ENCODE data around the gene NEK5. TPM values are rescaled to one million over a fixed set of nuclear protein-coding genes. Genes with fewer than 3 reads are reported as not detected.

Gene NEK5
- total and polyA plus RNA-seq, 2 of the 8 experiments (the other 6 are each of a cell fraction or from before 2014, with no cell fraction given) = 0.12 to 0.35 TPM

DNA sequence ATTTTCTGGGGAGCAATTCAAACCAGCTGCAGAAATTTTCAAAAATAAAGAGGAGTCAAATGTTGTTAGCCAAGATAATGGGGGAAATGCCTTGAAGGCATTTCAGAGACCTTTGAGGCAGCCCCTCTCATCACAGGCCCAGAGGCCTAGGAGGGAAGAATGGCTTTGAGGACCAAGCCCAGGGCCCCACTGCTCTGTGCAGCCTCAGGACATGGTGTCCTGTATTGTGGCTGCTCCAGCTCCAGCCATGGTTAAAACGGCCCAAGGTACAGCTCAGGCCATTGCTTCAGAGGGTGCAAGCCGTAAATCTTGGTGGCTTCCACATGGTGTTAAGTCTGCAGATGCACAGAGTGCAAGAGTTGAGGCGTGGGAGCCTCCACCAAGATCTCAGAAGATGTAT, 32.1 kb downstream of the NEK5 start:
- Histone ChIP-seq H2BK20ac (ENCODE audit: low read length) (no peak overlapping the region), H3K27me3 (replicated peaks in 1 of 4; ENCODE audit: control insufficient read depth in 3 of 4, extremely low read depth in 1 of 4, insufficient read depth in 3 of 4, low read length in 3 of 4) (no peaks in the 10 kb centered on the region), H3K79me1 (ENCODE audit: low read depth, low read length) (no peaks in the 10 kb centered on the region), H2BK12ac (ENCODE audit: low read depth, low read length) (no peak overlapping the region), H3K4me3 (ENCODE audit: extremely low read depth in 1 of 4, insufficient read depth in 2 of 4, low read depth in 3 of 4, low read length in 4 of 4) (no peak overlapping the region), H3K79me2 (ENCODE audit: control insufficient read depth in 1 of 2, insufficient read depth in 2 of 2, low read length in 2 of 2) (no peaks in the 10 kb centered on the region), H3K4me2 (ENCODE audit: insufficient read depth in 1 of 2, low read depth in 2 of 2, low read length in 2 of 2) (no peak overlapping the region), H3K36me3 (ENCODE audit: control insufficient read depth in 2 of 4, insufficient read depth in 4 of 4, low read length in 3 of 4) (no peaks in the 10 kb centered on the region), H3K4ac (replicated peaks; ENCODE audit: insufficient read length, low read depth, low read length) (no peak overlapping the region), H4K91ac (replicated peaks; ENCODE audit: insufficient read length, low read length) (no peak overlapping the region), H3K23ac (ENCODE audit: insufficient read length) (no peak overlapping the region), H2BK120ac (replicated peaks; ENCODE audit: low read depth, low read length) (no peak overlapping the region), H3K27ac (ENCODE audit: low read depth, low read length) (no peak overlapping the region), H2BK15ac (ENCODE audit: low read length) (no peak overlapping the region), H3K4me1 (replicated peaks in 1 of 4; ENCODE audit: control insufficient read depth in 3 of 4, insufficient read depth in 4 of 4, low read length in 3 of 4) (no peaks in the 10 kb centered on the region), H4K20me1 (replicated peaks in 1 of 2; ENCODE audit: control insufficient read depth in 1 of 2, insufficient read depth in 2 of 2, low read length in 2 of 2) (no peaks in the 10 kb centered on the region), H2AK5ac (ENCODE audit: low read depth, low read length) (no peak overlapping the region), H2BK5ac (ENCODE audit: low read depth, low read length) (no peak overlapping the region), H3K14ac (ENCODE audit: insufficient read length) (no peak overlapping the region), H3K18ac (ENCODE audit: extremely low read depth, low read length) (no peak overlapping the region), H2AFZ (ENCODE audit: low read length) (peak overlapping the region; percentile 62; the same call in 1 of the 2 replicates), H3K23me2 (ENCODE audit: low read depth, low read length) (no peaks in the 10 kb centered on the region), H3K9ac (replicated peaks in 1 of 4; ENCODE audit: extremely low read depth in 1 of 4, low read depth in 3 of 4, low read length in 3 of 4) (no peak overlapping the region), H3K56ac (replicated peaks; ENCODE audit: insufficient read length, low read depth, low read length) (no peak overlapping the region), H3K9me3 (ENCODE audit: insufficient read depth in 2 of 2, low read depth in 1 of 2, low read length in 1 of 2) (0 out of 4 replicates have a peak, but pooled peaks cover 0 to 2% of the 10 kb centered on the region in 2 experiments), H4K8ac (ENCODE audit: extremely low read depth, insufficient read depth, low read length) (no peak overlapping the region; the same call in 1 of the 2 replicates), H4K5ac (ENCODE audit: insufficient read length, low read depth, low read length) (no peak overlapping the region)
- CTCF ChIA-PET (ENCODE audit: partially characterized antibody) = interaction anchor here (0.9 to 1.0 kb wide), 2 partner anchors 9 to 183 kb away, joined by 3 read pairs; no protein-coding TSS in a partner anchor
- POLR2A ChIA-PET (ENCODE audit: partially characterized antibody) = interaction anchor here (1.3 kb wide), 1 partner anchor 10 kb away, joined by 3 read pairs; no protein-coding TSS in a partner anchor
- 87% methylated on average over 3 of the region's 3 CpGs; no CpG with 5 or more reads in 1 of the 2 experiments for WGBS, 2 experiments (ENCODE audit: extremely low coverage in 1 of 2, insufficient coverage in 1 of 2, insufficient read length in 1 of 2, insufficient replicate concordance in 2 of 2, low coverage in 1 of 2, low lambda C conversion rate in 2 of 2, missing lambda C conversion rate in 1 of 2)
- DNase-seq (ENCODE audit: low read depth in 1 of 2, low spot score in 2 of 2) (no peak), FAIRE-seq (no peak)
- no peak for TF ChIP-seq SAP30 (IDR thresholded peaks at IDR 0.05; ENCODE audit: insufficient read depth, insufficient replicate concordance, low read length)
- no peak for TF ChIP-seq SP1 (IDR thresholded peaks at IDR 0.05; ENCODE audit: low read depth, low read length)
- no peak for TF ChIP-seq TEAD4 (IDR thresholded peaks at IDR 0.05; ENCODE audit: low read depth, low read length)
- TF ChIP-seq KDM5A (IDR thresholded peaks at IDR 0.05; ENCODE audit: low read length) = no peak
- no peak for TF ChIP-seq GABPA (IDR thresholded peaks at IDR 0.05; ENCODE audit: borderline replicate concordance, insufficient read depth, low read length)
- TF ChIP-seq CBX8 (IDR thresholded peaks at IDR 0.05; ENCODE audit: borderline replicate concordance, low read depth, low read length) = no peak
- TF ChIP-seq TAF1 (IDR thresholded peaks at IDR 0.05; ENCODE audit: low read depth, low read length) = no peak
- TF ChIP-seq JUND (IDR thresholded peaks at IDR 0.05; ENCODE audit: low read length) = no peak
- TF ChIP-seq CHD1 (IDR thresholded peaks at IDR 0.05; ENCODE audit: low read depth, low read length) = no peak
- no peak for TF ChIP-seq NANOG (IDR thresholded peaks at IDR 0.05; ENCODE audit: insufficient read depth, low read depth, low read length, poor library complexity, severe bottlenecking)
- no peak for TF ChIP-seq SP4 (IDR thresholded peaks at IDR 0.05; ENCODE audit: low read length)
- TF ChIP-seq POU5F1 (IDR thresholded peaks at IDR 0.05; ENCODE audit: low read depth, low read length) = no peak

All from H1 (cell line).